ENCODE measurements around the gene SLC44A2. TPM values are rescaled to one million over a fixed set of nuclear protein-coding genes. Genes with fewer than 3 reads are reported as not detected.

Gene SLC44A2
- total and polyA plus RNA-seq, 2 of the 13 experiments (the other 11 are each of a cell fraction or from before 2014, with no cell fraction given) = 2.4 to 5.6 TPM

DNA sequence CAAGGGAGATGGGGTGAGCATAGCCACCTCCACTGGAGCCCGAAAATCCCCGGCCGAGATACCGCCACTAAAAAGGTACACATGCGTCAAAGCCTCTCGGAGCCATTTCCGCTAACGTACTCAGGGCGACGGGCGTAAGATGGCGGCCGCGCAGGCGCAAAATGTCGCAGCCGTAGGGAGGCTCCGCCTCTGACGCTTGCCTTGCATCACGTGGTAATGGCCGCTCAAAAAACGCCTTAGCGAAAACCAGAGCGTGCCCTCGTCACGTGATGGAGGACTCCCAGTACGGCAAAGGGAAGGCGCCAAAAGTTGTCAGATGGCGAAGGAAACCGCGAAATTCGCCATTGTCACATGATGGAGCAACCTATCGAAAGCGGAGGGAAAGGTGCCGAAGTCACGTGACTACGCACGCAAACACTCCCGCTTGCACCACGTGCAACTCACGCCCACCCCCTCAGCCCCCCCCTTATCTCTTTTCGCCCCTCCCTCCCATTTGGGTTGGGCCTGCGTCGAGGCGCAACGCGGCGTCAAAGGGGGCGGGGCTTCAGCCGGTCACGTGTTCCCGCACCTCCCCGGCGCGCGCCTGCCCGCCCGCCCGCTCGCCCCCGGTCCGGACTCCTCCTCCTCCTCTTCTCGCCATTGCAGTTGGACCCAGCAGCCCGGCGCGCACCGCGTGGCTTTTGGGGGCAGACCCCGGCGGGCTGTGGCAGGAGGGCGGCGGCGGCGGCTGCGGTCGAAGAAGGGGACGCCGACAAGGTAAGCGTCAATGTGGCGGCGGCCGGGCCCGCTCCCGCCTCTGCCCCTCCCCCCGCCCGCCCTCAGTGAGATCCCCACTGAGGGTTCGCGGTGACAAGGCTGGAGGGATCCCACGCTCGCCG, 28.6 kb downstream of the SLC44A2 start, which contains the start of gene ILF3 (continued):
- TF ChIP-seq ZNF512B (CRISPR knock-in tag; IDR thresholded peaks at IDR 0.05; ENCODE audit: borderline replicate concordance) = no peak
- peak; percentile 83 for TF ChIP-seq PHF21A (CRISPR knock-in tag; IDR thresholded peaks at IDR 0.05)
- TF ChIP-seq ZNF558 (CRISPR knock-in tag; IDR thresholded peaks at IDR 0.05; ENCODE audit: borderline replicate concordance) = peak; percentile 66; the same call in 1 of the 2 replicates
- TF ChIP-seq ZNF205 (CRISPR knock-in tag; IDR thresholded peaks at IDR 0.05) = peak; percentile 49; the same call in 1 of the 2 replicates
- no peak for TF ChIP-seq RXRB (CRISPR knock-in tag; IDR thresholded peaks at IDR 0.05; ENCODE audit: borderline replicate concordance)
- TF ChIP-seq KAT7 (CRISPR knock-in tag; IDR thresholded peaks at IDR 0.05; ENCODE audit: borderline replicate concordance) = peak; percentile 42; the same call in 1 of the 2 replicates
- TF ChIP-seq ZNF136 (CRISPR knock-in tag; IDR thresholded peaks at IDR 0.05; ENCODE audit: low read depth) = peak; percentile 95
- TF ChIP-seq KLF16 (CRISPR knock-in tag; IDR thresholded peaks at IDR 0.05) = peak in 1 of 2 experiments; percentile 98; a peak in 2 of 4 replicates
- TF ChIP-seq, protein P1, sequence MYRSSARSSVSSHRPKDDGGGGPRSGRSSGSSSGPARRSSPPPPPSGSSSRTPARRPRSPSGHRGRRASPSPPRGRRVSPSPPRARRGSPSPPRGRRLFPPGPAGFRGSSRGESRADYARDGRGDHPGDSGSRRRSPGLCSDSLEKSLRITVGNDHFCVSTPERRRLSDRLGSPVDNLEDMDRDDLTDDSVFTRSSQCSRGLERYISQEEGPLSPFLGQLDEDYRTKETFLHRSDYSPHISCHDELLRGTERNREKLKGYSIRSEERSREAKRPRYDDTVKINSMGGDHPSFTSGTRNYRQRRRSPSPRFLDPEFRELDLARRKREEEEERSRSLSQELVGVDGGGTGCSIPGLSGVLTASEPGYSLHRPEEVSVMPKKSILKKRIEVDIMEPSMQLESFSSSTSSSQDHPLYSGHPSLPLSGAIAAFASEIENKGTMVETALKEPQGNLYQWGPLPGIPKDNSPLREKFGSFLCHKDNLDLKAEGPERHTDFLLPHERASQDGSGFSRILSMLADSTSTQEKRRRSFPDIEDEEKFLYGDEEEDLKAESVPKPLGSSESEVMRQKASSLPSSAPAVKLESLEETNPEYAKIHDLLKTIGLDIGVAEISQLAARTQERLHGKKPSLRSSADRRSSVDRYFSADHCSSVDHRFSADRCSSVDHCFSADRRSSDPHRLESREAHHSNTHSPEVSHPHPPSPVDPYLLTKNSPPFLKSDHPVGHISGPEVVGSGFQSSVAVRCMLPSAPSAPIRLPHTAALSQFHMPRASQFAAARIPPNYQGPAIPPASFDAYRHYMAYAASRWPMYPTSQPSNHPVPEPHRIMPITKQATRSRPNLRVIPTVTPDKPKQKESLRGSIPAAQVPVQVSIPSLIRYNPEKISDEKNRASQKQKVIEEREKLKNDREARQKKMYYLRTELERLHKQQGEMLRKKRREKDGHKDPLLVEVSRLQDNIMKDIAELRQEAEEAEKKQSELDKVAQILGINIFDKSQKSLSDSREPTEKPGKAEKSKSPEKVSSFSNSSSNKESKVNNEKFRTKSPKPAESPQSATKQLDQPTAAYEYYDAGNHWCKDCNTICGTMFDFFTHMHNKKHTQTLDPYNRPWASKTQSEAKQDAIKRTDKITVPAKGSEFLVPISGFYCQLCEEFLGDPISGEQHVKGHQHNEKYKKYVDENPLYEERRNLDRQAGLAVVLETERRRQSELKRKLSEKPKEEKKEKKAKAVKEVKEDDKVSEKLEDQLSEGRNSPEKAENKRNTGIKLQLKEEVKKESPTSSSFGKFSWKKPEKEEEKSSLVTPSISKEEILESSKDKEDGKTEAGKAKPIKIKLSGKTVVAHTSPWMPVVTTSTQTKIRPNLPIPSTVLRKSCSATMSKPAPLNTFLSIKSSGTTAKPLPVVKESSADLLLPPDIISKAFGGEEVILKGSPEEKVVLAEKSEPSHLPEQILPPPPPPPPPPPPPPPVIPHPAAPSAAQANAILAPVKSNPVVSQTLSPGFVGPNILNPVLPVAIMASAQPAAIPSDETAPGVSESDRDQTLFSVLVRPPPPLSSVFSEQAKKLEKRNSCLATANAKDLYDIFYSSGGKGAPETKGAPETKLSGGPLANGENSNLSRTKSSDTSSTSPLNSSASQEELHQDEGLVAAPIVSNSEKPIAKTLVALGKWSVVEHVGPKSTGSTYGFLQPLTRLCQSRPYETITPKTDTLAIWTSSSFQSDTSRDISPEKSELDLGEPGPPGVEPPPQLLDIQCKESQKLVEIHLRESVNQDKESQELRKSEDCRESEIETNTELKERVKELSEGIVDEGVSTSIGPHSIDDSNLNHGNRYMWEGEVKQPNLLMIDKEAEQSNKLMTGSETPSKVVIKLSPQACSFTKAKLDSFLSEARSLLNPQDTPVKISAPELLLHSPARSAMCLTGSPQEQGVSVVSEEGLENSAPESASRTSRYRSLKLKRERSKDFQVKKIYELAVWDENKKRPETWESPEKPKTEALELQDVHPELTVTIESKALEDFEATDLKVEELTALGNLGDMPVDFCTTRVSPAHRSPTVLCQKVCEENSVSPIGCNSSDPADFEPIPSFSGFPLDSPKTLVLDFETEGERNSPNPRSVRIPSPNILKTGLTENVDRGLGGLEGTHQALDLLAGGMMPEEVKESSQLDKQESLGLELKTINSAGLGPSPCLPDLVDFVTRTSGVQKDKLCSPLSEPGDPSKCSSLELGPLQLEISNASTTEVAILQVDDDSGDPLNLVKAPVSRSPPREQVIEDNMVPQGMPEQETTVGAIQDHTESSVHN (CRISPR knock-in tag; IDR thresholded peaks at IDR 0.05) = no peak
- no peak for TF ChIP-seq ATM (IDR thresholded peaks at IDR 0.05; ENCODE audit: borderline replicate concordance)
- 0 out of 2 replicates have a peak, but pooled peaks have one; percentile 35 for TF ChIP-seq BRF2 (CRISPR knock-in tag; IDR thresholded peaks at IDR 0.05)
- TF ChIP-seq MTF2 (CRISPR knock-in tag; IDR thresholded peaks at IDR 0.05; ENCODE audit: borderline replicate concordance) = 0 out of 2 replicates have a peak, but pooled peaks have one; percentile 9
- no peak for TF ChIP-seq ZNF296 (CRISPR knock-in tag; conservative IDR thresholded peaks at IDR 0.05)
- peak; percentile 79; the same call in 1 of the 3 replicates for TF ChIP-seq MXI1 (IDR thresholded peaks at IDR 0.05; ENCODE audit: borderline replicate concordance, low read depth, low read length)
- no peak; the same call in none of the 2 replicates for TF ChIP-seq ONECUT2 (CRISPR knock-in tag; IDR thresholded peaks at IDR 0.05)
- TF ChIP-seq ZNF670 (CRISPR knock-in tag; IDR thresholded peaks at IDR 0.05; ENCODE audit: borderline replicate concordance) = peak; percentile 80

Measured in HepG2 (cell line).